GM04503 (cell line): ENCODE measurements around the gene CERK.
"Not testable (repeated sequence)": the region's sequence is repeated elsewhere in the genome, so short reads cannot be mapped to it uniquely, and the experiment has no call there.

ENCODE experiments used
- DNase-seq: peaks from one replicate; pipeline ENCODE4 v3.0.0-alpha.2; 2012; ENCODE audit warnings: low read depth

Gene CERK

DNA sequence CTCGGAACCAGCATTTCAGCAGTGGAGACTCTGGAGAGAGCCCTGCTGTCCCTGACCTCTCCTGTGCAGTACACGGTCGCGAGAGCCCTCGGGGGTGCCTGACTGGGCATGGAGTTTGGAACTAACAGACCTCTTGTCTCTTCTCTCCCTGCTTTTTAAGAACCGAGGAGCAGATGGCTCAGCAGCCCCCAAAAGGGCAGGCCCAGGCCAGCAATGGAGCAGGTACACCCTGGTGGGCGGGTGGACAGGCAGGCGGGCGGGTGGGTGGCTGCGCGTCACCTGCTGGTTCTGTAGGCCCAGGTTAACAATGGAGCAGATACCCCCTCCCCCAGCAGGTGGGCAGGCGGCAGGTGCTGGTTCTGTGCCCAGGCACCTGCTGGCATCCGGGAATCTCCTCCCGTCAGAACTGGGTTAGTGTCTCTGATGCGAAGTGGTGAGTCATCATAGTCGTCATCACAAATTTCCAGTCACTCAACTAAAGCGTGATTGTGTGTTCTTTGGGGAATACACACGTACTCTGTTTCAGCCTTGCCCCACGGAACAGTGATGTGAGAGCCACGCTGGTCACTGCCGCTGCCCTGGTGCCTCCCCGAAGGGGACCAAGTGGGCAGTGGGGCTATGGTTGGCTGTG is 76.7 kb downstream of the CERK start:
- DNase-seq, result no peak

DNA sequence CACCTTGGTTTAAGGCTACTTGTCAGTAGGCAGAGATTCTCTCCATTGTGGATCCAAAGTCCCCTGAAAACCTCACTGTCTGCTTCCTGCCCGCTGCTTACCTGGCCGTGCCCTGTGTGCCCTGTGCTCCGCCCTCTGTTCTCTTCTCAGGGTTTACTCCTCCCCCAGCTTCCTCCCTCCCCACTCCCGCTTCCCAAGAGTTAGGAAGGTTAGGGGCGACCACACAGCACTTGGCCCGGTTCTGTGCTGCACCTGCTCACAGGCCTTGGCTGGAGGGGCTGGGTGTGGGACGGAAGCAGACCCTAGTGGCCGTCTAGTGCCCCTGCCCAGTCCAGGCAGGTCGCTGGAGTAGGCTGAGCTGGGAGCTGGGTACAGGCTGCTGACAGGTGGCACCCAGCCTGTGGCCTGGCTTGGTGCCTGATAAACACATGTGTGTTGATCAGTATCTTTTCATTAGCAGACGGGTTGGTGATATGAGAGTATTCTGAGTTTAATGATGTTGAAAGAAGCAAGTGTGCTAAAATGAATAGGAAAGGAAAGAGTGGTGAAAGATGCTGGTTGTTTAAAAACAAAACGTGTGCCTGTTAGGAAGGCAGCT is 77.3 kb downstream of the CERK start:
- no peak for DNase-seq

DNA sequence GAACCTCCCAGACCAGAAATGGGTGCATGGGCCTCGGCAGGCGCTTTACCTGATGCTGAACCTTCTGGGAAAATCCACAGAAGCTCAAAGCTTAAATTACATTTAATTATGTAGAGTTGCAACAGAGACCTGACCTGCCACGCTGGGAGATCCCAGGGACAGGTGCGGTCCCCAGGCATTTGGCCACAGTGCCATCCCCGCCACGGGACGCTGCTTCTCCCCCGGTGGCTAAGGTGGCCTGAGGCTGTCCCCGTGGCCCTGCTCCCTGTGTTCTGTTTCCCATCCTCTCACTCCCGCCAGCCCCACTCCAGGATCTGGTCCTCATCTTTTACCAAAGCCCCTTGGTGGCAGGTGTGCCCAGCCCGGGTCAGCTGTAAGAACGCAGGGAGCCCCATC is 78.3 kb downstream of the CERK start:
- no peak for DNase-seq

DNA sequence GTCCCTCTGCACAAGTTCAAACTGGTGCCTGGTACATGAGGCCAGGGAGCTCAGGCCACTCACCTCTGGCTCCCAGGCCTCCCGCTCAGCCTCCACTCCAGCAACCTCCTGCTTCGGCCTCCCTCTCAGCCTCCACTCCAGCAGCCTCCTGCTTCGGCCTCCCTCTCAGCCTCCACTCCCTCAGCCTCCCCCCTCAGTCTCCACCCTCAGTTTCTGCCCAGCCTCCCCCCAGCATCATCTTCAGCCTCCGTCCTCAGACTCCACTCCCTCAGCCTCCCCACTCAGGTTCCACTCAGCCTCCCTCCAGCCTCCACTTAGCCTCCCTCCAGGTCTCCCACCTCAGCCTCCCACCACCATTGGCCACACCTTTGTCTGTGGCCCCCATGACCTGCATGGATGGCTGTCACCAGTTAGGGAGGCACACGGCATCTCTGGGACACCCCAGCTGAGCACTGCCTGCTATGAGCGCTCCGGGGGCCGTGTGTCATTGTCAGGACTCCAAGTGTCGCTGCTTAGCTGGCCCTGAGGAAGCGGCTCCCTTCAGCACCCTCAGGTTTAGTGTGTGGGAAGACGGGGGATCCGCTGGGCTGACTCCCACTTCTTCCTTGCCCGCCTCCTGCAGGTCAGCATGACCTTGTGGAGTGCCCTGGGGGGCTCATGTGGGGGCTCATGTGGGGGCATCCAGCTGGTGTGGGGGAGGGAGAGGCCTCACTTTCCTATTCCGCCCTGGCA is 78.8 kb downstream of the CERK start:
- no peak for DNase-seq

DNA sequence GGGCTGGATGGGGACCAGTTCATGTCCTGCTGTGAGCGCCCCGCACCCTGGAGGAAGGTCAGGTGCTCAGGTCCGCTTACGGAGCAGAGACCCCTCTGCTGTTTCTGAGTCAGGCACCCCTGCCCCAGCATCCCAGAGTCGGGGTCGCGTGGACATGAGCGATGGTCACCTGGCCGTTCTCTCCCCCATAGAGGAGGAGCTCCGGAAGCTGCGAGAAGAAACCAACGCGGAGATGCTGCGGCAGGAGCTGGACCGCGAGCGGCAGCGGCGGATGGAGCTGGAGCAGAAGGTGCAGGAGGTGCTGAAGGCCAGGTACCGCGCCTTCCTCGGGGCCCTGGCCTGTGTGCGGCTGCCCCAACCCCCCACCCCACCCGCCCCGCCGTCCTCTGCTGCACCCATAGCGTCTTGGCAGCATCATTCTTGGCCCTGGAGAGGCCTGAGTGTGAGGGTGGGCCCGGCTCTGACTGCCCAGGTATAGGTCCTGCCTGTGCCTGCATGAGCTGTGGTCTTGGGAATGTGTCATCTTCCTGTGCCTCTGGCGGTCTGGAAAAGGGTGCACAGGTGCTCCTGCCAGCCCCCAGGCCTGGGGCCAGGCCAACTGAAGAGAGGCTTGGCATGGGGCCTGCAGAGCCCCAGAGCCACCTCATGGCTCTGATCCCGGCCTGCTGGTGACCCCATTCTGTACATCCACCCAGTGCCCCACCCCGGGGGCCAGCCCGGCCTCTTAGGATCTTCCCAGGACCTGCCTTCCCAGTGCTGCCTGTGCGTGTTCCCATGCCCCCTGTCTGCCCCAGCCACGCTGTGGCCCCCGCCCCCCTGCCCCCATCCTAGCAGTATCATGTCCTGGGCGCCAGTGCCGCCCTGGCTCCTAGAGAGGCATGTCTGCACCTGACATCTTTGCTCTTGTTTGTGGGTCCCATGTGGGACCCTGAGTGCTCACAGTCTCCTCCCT is 79.8 kb downstream of the CERK start:
- DNase-seq, result no peak

DNA sequence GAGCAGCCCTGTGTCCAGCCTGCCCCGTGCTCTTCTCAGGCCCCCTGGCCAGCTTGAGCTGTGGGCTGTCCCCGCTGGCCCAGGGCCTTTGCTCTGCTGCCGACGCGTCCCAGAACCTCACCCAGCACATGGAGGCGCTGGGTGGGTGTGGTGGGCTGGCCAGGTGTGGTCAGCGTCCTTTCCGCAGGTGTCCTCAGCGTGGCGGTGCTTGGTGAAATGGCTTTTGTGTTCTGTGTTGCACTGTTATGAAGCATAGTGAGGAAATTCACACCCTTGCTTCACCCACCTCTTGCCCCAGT is 80.4 kb downstream of the CERK start:
- DNase-seq, result no peak

DNA sequence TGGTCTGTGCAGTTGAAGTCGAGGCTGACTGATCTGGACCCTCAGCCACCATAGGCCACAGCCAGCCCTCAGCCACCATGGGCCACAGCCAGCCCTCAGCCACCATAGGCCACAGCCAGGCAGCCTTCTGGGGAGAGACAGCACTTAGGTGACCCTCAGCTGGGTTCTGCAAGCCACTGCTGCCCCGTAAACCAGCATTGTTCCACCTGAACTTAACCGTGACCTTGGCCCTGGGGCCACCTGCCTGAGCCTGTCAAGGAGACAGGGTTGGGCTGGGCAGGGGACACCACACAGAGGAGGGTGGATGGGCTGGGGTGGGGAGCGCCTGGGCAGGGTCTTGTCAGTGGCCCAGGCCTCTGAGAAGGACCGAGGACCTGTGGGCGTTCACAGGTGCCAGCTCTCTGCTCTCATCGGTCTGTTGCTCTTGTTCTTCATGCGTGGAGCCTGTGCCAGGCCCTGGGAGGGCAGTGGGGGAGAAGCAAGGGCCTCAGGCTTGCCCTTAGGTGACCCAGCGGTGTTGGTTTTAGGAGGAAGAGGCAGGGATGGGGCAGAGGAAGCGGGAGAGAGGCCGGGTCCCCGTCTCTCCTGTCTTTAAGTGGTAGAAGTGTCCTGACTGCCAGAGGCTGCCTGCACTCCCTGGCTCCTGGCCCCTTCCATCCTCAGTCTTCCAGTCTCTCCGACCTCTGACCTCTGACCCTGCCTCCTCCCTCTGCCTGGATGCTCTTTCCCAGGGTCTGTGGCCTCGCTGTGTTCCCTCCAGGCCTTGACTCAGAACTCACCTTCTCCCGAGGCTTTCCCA is 81.0 kb downstream of the CERK start:
- DNase-seq, result no peak

DNA sequence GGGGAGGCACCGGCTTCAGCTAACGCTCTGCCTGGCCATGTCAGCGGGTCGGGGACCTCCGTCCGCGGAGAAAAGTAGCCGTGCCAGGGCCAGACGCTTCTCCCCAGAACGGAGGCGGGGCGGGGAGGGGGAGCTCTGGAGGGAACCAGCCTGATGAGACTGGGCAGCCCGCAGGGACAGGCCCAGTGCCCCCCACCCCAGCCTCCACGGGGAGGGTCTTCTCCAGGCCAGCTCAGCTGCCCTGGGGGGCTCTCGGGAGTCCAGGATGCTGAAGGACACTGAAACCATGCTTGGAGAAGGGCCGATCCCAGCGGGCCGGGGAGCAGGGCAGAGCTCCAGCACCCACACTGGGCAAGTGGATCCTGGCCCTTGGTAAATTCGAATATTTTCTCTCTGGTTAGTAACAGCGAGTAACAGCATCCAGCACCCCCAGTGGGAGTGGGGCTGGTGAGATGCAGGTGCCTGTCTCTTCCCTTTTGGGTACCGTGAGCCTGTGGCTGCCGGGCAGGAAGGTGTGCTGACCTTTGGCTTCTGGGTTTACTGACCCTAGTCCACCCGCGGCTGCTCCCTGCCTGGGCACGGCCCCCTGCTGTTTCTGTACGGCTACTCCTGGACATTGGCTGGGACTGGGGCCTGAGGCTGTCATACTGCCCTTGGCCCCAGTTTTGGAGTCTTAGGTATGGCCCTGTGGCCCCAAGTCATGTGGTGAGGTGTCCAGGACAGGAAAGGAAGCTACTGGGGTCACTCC is 82.0 kb downstream of the CERK start:
- no peak for DNase-seq

DNA sequence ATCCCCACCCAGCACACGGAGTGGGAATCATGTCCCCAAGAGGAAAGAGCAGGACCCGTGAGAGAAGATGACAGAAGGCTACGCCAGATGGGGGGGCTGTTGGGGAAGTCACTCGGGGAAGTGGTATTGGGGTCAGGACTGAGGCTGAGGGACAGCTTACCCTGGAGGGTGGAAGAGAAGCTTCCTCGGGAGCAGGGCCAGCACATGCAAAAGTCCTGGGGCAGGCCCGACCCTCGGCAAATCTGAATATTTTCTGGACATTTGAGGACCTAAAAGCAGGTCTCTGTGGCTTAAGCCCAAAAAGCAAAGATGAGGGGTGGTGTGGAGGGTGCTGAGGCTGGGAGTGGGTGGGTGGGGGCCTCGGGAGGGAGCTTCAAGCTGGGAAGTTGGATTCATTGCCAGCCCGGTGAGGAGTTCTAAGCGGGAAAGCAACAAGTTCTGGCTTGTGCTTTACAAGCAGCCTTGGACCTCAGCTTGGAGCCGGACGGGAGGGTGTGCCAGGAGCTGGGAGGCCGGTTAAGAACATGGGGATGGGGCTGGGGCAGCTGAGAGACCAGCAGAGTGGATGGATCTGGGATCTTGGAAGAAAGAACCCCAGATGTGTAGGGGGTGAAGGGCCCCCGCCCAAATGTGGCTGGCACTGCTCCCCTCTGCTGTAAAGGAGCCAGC is 83.0 kb downstream of the CERK start:
- DNase-seq, result no peak

DNA sequence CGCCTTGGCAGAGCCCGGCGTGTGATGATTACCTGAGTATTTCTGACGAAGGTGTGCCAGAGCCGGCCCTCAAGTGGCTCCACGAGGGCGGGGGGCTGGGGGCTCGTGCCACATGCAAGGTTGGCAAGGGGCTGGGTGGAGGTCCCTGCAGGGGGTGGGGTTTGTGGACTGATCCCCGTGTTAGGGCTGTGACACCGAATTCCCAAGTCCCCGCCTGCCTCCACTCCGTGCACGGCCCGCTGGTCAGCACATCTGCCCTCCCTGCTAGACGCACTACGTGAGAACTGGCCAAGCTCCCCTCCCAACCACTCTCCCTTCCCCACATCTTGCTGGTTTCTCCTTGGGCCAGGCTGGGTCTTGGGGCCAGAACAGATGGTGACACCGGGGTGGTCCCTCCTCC is 83.6 kb downstream of the CERK start:
- DNase-seq, result no peak

DNA sequence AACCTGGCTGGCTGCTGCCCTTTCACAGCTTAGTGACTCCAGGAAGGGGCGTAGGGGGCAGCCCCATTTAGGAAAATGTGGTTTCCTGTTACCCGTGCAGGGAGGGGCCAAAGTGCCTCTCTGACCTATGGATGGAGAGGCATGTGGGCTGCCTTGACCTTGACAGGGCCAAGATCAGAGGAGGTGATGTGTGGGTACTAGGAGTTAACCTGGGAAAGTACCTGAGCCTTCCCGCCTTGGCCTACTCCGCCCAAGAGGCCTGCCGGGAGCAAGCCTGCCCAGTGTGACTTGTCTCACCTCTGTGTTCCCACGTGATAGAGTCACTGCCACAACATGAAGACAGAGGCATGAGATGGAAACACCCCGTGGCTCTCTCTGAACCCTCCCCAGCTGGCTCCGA is 84.5 kb downstream of the CERK start:
- no peak for DNase-seq

DNA sequence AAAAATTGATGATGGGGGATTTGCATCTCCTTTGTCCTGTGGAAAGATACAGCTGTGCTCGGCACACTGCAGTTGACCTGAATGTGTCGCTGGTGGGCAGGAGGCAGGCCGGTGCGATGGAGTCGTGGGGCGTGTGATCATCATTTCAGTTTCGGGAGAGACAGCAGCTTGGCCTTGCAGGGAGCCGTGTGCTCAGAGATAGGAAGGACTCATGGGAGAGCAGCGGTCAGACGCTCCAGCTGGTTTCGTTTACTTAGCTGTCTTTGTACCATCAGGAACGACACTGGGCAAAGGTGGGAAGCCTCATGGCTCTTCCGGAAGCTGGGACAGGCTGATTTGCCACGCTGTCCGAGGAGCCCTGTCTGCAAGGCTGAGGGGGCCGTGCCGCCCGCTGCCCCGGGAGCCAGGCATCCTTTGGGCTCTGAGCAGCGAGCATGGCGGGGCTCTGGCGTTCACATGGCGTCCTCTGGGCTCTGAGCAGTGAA is 85.2 kb downstream of the CERK start:
- DNase-seq, result no peak

DNA sequence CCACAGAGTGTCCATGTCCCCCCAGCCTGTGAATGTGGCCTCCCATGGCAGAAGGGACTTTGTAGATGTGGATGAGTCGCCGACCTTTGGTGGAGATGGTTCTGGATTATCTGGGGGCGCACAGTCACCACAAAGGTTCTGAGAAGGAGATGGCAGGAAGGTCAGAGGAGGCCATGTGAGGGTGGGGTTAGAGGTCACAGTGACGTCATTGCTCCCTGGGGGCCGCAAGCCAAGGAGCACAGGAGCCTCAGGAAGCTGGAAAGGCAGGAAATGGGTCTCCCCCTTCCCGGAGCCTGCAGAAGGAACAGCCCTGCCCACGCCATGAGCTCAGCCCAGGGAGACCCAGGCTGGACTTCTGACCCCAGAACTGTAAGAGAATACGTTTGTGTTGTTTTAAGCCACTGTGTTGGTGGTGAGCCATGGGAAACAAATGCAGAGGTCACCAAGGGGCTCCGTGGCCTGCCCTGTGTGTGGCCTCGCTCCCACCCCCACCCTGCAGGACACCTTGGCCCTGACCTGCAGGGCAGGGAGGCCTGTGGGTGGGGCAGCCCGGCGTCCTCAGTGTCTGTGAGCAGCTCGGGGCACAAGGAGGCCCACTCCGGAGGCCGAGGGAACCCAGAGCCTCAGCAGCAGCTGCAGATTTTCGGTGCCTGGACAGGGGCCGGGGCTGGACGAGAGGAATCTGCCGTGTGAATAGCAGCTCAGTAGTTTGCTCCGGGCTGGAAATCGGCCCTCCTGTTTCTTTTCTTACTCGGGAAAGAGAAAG is 85.8 kb downstream of the CERK start:
- DNase-seq, result no peak

DNA sequence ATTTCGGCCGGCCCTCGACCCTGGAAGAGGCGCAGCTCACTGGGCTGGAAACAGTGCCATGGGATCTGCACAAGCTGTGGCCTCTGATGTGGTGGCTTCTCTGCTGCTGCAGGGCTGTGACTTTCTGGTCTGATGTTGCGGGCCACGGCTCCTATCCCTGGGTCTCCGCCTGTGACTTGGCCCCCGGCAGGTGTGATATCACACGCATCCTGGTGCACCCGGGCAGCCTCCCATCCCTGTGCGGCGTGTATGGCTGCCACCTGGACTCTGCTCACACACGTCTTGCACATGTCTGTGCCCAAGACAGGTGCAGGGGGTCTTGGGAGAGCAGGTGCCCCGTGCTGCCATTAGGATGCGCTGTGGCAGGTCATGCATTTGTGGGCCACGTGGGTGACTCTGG is 86.7 kb downstream of the CERK start:
- DNase-seq, result no peak

DNA sequence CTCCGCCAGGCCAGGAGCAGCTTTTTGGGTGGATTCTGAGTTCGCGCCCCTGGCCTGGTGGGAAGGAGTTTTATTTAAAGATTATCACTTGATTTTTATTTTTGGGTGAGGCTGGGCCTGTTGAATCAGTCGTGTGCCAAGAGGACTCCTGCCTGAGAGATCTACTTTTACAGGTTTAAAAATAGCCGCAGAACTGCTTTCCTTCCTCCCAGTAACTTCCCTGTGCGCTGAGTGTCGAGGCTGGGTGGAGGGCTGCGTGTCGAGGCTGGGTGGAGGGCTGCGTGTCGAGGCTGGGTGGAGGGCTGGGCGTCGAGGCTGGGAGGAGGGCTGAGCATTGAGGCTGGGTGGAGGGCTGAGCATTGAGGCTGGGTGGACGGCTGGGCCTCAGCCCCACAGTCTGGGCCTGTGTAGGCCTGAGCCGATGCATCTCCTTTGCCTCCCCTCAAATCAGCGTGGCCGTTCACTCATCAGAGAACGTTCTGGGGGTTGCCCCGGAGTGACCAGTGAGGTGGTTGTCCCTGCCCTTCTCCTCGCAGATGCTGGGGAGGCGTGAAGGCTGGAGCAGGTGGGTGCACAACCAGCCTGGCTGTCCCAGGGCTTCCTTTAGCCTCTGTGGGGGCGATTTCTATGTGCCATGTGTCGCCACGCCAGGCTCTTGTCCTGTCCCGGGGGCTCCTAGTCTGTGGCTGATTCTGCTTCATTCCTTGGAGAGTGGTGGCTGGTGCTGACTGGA is 87.8 kb downstream of the CERK start:
- no peak for DNase-seq

DNA sequence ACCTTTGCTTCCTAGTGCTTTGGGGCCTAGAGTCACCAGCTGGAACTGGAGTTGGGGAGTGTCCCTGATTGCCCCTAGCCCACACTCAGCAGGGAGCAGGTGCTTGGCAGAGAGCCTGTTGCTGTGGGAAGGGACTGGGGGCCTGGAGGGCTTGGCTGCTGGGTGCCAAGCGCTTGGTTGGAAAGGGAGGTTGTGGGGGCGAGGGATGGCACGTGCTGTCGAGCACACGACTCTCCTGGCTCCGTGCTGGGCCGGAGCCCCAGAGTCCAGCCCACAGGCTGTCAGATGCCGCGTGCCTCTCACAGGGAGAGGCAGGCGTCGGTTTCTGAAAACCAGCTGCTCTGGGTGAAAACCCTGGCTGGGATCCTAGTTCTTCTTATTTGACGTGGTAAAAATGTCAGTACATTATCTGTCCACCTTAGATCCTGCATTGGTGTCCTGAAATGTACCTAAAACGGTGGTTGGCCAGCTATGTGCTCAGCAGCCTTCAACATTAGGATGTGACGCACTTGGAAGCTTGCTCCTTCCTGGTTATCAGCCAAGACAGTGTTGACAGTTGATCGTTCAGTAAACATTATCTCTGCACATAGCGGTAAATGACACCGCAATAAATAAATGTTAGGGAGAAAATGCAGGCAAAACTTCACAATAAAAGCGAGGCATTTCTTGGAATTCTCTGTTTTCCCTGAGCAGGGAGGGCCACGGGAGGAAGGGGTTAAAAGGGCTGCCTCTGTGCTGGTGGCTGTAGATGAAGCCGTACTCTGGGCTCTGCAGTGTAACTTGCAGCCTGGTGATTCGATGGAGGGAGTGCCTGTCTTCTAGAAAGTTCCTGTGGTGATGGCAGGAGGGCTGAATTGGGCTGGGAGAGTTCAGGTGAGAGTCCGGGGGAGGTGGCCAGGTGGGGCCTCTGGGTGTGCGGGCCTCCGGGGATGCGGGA is 88.6 kb downstream of the CERK start:
- DNase-seq, result no peak

DNA sequence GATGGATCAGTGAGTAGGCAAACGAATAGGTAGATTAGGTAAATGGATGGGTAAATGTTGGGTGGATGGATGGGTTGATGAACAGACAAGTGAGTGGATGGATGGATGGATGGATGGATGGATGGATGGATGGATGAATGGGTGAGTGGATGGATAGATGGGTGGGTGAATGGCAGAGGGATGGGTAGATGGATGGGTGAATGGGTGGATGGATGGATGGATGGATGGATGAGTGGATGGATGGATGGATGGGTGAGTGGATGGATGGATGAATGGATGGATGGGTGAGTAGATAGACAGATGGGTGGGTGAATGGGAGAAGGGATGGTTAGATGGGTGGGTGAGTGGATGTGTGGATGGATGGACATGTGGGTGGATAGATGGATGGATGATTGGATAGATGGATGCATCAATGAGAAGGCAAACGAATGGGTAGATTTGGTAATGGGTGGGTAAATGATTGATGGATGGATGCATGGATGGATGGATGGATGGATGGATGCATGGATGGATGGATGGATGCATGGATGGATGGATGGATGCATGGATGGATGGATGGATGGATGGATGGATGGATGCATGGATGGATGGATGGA is 89.7 kb downstream of the CERK start:
- DNase-seq, result not testable (repeated sequence)
